HepG2 (cell line): Measurements from ENCODE around the gene ZNF84. TPM values are rescaled to one million over a fixed set of nuclear protein-coding genes. Genes with fewer than 3 reads are reported as not detected.

Experiments used
- ATF7 ChIP-seq, 2 experiments: fragments of 450-650 bp in 1 of 2; sonication (generic) in 1 of 2; formaldehyde crosslinking in 1 of 2; IDR thresholded peaks; 2 replicates each; pipeline versions ENCODE4 v1.4.0 to v1.6.1; 2016 to 2020; ENCODE audit warnings: antibody characterized with exemption in 1 of 2, mild to moderate bottlenecking in 1 of 2, missing genetic modification reagents in 1 of 2
- CCDC6 ChIP-seq: sonication (generic); formaldehyde crosslinking; IDR thresholded peaks from 2 replicates; pipeline ENCODE4 v1.8.1; 2022; ENCODE audit warnings: mild to moderate bottlenecking, missing genetic modification reagents, moderate library complexity
- DR1 ChIP-seq: sonication (generic); formaldehyde crosslinking; IDR thresholded peaks from 2 replicates; pipeline ENCODE4 v1.8.0; 2021; ENCODE audit warnings: mild to moderate bottlenecking, missing genetic modification reagents, inconsistent platforms
- GTF2F1 ChIP-seq: fragments of 150-350 bp; IDR thresholded peaks from 2 replicates; pipeline ENCODE4 v1.6.1; 2014; ENCODE audit warnings: low read length
- HIVEP1 ChIP-seq: sonication (generic); formaldehyde crosslinking; IDR thresholded peaks from 2 replicates; pipeline ENCODE4 v1.4.0; 2020; ENCODE audit warnings: mild to moderate bottlenecking, missing genetic modification reagents
- HMGXB4 ChIP-seq, 2 experiments: sonication (generic) in 1 of 2; formaldehyde crosslinking in 1 of 2; IDR thresholded peaks; 2 replicates each; pipeline versions ENCODE4 v1.4.0 to v1.6.1; 2018 to 2020; ENCODE audit warnings: missing genetic modification reagents in 2 of 2, borderline replicate concordance in 1 of 2, low read depth in 1 of 2, mild to moderate bottlenecking in 1 of 2, missing biosample characterization in 1 of 2
- IRX3 ChIP-seq: sonication (generic); formaldehyde crosslinking; IDR thresholded peaks from 2 replicates; pipeline ENCODE4 v1.8.1; 2023; ENCODE audit warnings: mild to moderate bottlenecking, low read depth, missing genetic modification reagents, borderline replicate concordance
- JARID2 ChIP-seq: sonication (generic); formaldehyde crosslinking; IDR thresholded peaks from 2 replicates; pipeline ENCODE4 v1.8.1; 2023; ENCODE audit warnings: missing genetic modification reagents, inconsistent platforms; ENCODE audit not compliant: insufficient replicate concordance
- JDP2 ChIP-seq: sonication (generic); formaldehyde crosslinking; IDR thresholded peaks from 2 replicates; pipeline ENCODE4 v1.8.1; 2022; ENCODE audit warnings: missing genetic modification reagents, borderline replicate concordance
- RBAK ChIP-seq: sonication (generic); formaldehyde crosslinking; IDR thresholded peaks from 2 replicates; pipeline ENCODE4 v1.5.1; 2020; ENCODE audit warnings: mild to moderate bottlenecking, missing genetic modification reagents
- SATB2 ChIP-seq: sonication (generic); formaldehyde crosslinking; IDR thresholded peaks from 2 replicates; pipeline ENCODE4 v1.5.0; 2020; ENCODE audit warnings: missing genetic modification reagents
- SIN3A ChIP-seq: IDR thresholded peaks from 2 replicates; pipeline ENCODE4 v1.6.1; 2011; ENCODE audit warnings: low read depth, mild to moderate bottlenecking, control low read depth, low read length, borderline replicate concordance
- ZBTB43 ChIP-seq: sonication (generic); formaldehyde crosslinking; conservative IDR thresholded peaks from 2 replicates; pipeline ENCODE4 v1.4.0; 2020; ENCODE audit warnings: missing genetic modification reagents
- ZIK1 ChIP-seq: sonication (generic); formaldehyde crosslinking; IDR thresholded peaks from 2 replicates; pipeline ENCODE4 v1.5.0; 2020; ENCODE audit warnings: mild to moderate bottlenecking, low read depth, missing genetic modification reagents, borderline replicate concordance
- ZNF136 ChIP-seq: sonication (generic); formaldehyde crosslinking; IDR thresholded peaks from 2 replicates; pipeline ENCODE4 v1.8.1; 2022; ENCODE audit warnings: low read depth, mild to moderate bottlenecking, moderate library complexity, missing genetic modification reagents
- ZNF280B ChIP-seq: sonication (generic); formaldehyde crosslinking; IDR thresholded peaks from 2 replicates; pipeline ENCODE4 v1.5.0; 2020; ENCODE audit warnings: missing genetic modification reagents, mild to moderate bottlenecking, borderline replicate concordance
- ZNF34 ChIP-seq: sonication (generic); formaldehyde crosslinking; IDR thresholded peaks from 2 replicates; pipeline ENCODE4 v1.4.0; 2020; ENCODE audit warnings: mild to moderate bottlenecking, missing genetic modification reagents, borderline replicate concordance
- ZNF382 ChIP-seq: sonication (generic); formaldehyde crosslinking; IDR thresholded peaks from 2 replicates; pipeline ENCODE4 v1.5.0; 2020; ENCODE audit warnings: missing genetic modification reagents, mild to moderate bottlenecking, borderline replicate concordance
- ZNF556 ChIP-seq: sonication (generic); formaldehyde crosslinking; IDR thresholded peaks from 2 replicates; pipeline ENCODE4 v1.4.0; 2020; ENCODE audit warnings: mild to moderate bottlenecking, missing genetic modification reagents, borderline replicate concordance
- ZNF792 ChIP-seq: IDR thresholded peaks from 2 replicates; pipeline ENCODE4 v1.6.1; 2016
- ZXDC ChIP-seq: sonication (generic); formaldehyde crosslinking; IDR thresholded peaks from 2 replicates; pipeline ENCODE4 v1.5.0; 2020; ENCODE audit warnings: mild to moderate bottlenecking, missing genetic modification reagents
- polyA plus RNA-seq, 8 experiments: library from polyadenylated mRNA; depleted of rRNA in 3 of 8; stranded (reverse) in 7 of 8; unstranded in 1 of 8; fragments of >200 nt; fragmentation: Illumina TruSeq in 4 of 8; extraction: Trizol in 4 of 8; gene quantifications; 2 replicates each; pipeline versions ENCODE4 v1.2.1 to v1.2.3, GENCODE V29; 2011 to 2016; ENCODE audit warnings: low read depth in 4 of 8, missing spikeins in 1 of 8, mixed read lengths in 1 of 8; ENCODE audit not compliant: insufficient read depth in 1 of 8
- total RNA-seq, 5 experiments: library from RNA; depleted of rRNA; stranded (reverse); fragments of >200 nt; fragmentation: Illumina TruSeq; extraction: Trizol; gene quantifications; 2 replicates each; pipeline ENCODE4 v1.2.3, GENCODE V29; 2016; ENCODE audit warnings: low read depth in 1 of 5

Gene ZNF84
- total and polyA plus RNA-seq, 2 of the 13 experiments (the other 11 are each of a cell fraction or from before 2014, with no cell fraction given): 15.5 to 21.8 TPM

- TF ChIP-seq HMGXB4 (CRISPR knock-in tag; IDR thresholded peaks at IDR 0.05; ENCODE audit: borderline replicate concordance in 1 of 2, low read depth in 1 of 2) (peak; percentile 15 to 74), ZNF280B (CRISPR knock-in tag) (peak; percentile 81), ZNF136 (CRISPR knock-in tag) (0 out of 2 replicates have a peak, but pooled peaks have one; percentile 21), ZNF556 (CRISPR knock-in tag) (no peak; the same call in 1 of the 2 replicates), ATF7 (IDR thresholded peaks at IDR 0.05) (peak; percentile 28; the same call in 1 of the 2 replicates), ATF7 (CRISPR knock-in tag; IDR thresholded peaks at IDR 0.05) (0 out of 2 replicates have a peak, but pooled peaks have one; percentile 19), ZNF792 (0 out of 2 replicates have a peak, but pooled peaks have one; percentile 53), GTF2F1 (no peak), ZBTB43 (peak; percentile 36), ZXDC (CRISPR knock-in tag) (no peak), DR1 (CRISPR knock-in tag) (no peak), JARID2 (CRISPR knock-in tag) (no peak), ZNF382 (CRISPR knock-in tag) (no peak), ZIK1 (CRISPR knock-in tag) (0 out of 2 replicates have a peak, but pooled peaks have one; percentile 21), HIVEP1 (peak; percentile 26; the same call in 1 of the 2 replicates), CCDC6 (CRISPR knock-in tag) (no peak; the same call in 1 of the 2 replicates), JDP2 (no peak; the same call in 1 of the 2 replicates), IRX3 (CRISPR knock-in tag) (no peak), SATB2 (CRISPR knock-in tag) (no peak), ZNF34 (CRISPR knock-in tag) (no peak), SIN3A (no peak; the same call in 1 of the 2 replicates), RBAK (CRISPR knock-in tag) (no peak)
Observed at GRCh38 chr12:133080368-133081158, 43.3 kb downstream of the ZNF84 start, which contains the start of gene ZNF140 (continued).
